ENCODE measurements around the gene ISM2. TPM values are rescaled to one million over a fixed set of nuclear protein-coding genes. Genes with fewer than 3 reads are reported as not detected.

ISM2 gene
- total and polyA plus RNA-seq, 7 donors: 0.33 to 1.1 (median 0.40) TPM; not detected in 3

Small RNA genes lying within 50 kb of the gene (small RNA-seq; reads per million reads assigned to genes)
- gene RF00404: 0 reads per million in 3 donors
- gene RN7SL587P: 0 reads per million in 3 donors

Other genes starting within 250 kb of the ISM2 start
- gene NGB, start 227.6 kb downstream of the ISM2 start, total RNA-seq: 1 to 10 TPM; 3.5 to 10.0 (median 9.5) TPM
- gene NGB, start 227.6 kb downstream of the ISM2 start, polyA plus RNA-seq: 1 to 10 TPM in 1 of 3 donors, not detected in 2; 1.9 TPM
- 10 to 100 TPM; 10.5 to 21.0 (median 16.4) TPM for gene POMT2, start 177.9 kb downstream of the ISM2 start, total RNA-seq
- gene POMT2, start 177.9 kb downstream of the ISM2 start, polyA plus RNA-seq: 10 to 100 TPM in 1 of 3 donors, 1 to 10 TPM in 2; 3.6 to 16.8 (median 5.1) TPM
- gene GSTZ1, start 177.8 kb downstream of the ISM2 start, total RNA-seq: 10 to 100 TPM in 1 of 4 donors, 1 to 10 TPM in 3; 5.4 to 20.7 (median 9.7) TPM
- 10 to 100 TPM; 37.0 to 42.6 (median 42.3) TPM for gene GSTZ1, start 177.8 kb downstream of the ISM2 start, polyA plus RNA-seq
- 10 to 100 TPM; 13.6 to 15.3 (median 14.7) TPM for gene TMED8, start 121.7 kb downstream of the ISM2 start, total RNA-seq
- 1 to 10 TPM; 1.8 to 7.2 (median 3.7) TPM for gene TMED8, start 121.7 kb downstream of the ISM2 start, polyA plus RNA-seq
- under 1 TPM; 0.16 to 0.55 (median 0.31) TPM for gene SAMD15, start 121.4 kb downstream of the ISM2 start, total RNA-seq
- under 1 TPM in 2 of 3 donors, not detected in 1; 0.23 to 0.36 TPM for gene SAMD15, start 121.4 kb downstream of the ISM2 start, polyA plus RNA-seq
- 1 to 10 TPM in 1 of 4 donors, under 1 TPM in 1, not detected in 2; 0.82 to 4.7 TPM for gene NOXRED1, start 75.3 kb downstream of the ISM2 start, total RNA-seq
- under 1 TPM in 1 of 3 donors, not detected in 2; 0.19 TPM for gene NOXRED1, start 75.3 kb downstream of the ISM2 start, polyA plus RNA-seq
- 10 to 100 TPM; 18.0 to 24.3 (median 22.8) TPM for gene VIPAS39, start 41.2 kb downstream of the ISM2 start, total RNA-seq
- 10 to 100 TPM; 12.0 to 14.6 (median 12.9) TPM for gene VIPAS39, start 41.2 kb downstream of the ISM2 start, polyA plus RNA-seq
- 100 to 1,000 TPM in 3 of 4 donors, 10 to 100 TPM in 1; 98.5 to 120 (median 104) TPM for gene AHSA1, start 40.7 kb downstream of the ISM2 start, total RNA-seq
- gene AHSA1, start 40.7 kb downstream of the ISM2 start, polyA plus RNA-seq: 100 to 1,000 TPM in 2 of 3 donors, 10 to 100 TPM in 1; 82.3 to 114 (median 100) TPM
- gene SPTLC2, start 117.8 kb upstream of the ISM2 start, total RNA-seq: 10 to 100 TPM; 12.4 to 16.5 (median 15.5) TPM
- gene SPTLC2, start 117.8 kb upstream of the ISM2 start, polyA plus RNA-seq: 10 to 100 TPM in 1 of 3 donors, 1 to 10 TPM in 2; 2.8 to 27.6 (median 3.0) TPM
- 10 to 100 TPM in 3 of 4 donors, 1 to 10 TPM in 1; 5.4 to 14.6 (median 10.8) TPM for gene ALKBH1, start 209.2 kb upstream of the ISM2 start, total RNA-seq
- gene ALKBH1, start 209.2 kb upstream of the ISM2 start, polyA plus RNA-seq: 10 to 100 TPM in 1 of 3 donors, 1 to 10 TPM in 2; 7.2 to 11.4 (median 8.8) TPM
- gene SLIRP, start 209.3 kb upstream of the ISM2 start, total RNA-seq: 100 to 1,000 TPM; 152 to 650 (median 375) TPM
- gene SLIRP, start 209.3 kb upstream of the ISM2 start, polyA plus RNA-seq: 100 to 1,000 TPM; 375 to 462 (median 387) TPM

Data from sigmoid colon (tissue), 7 donors.